ENCODE measurements around the gene ALDH1L2. TPM values are rescaled to one million over a fixed set of nuclear protein-coding genes. Genes with fewer than 3 reads are reported as not detected.
A peak's percentile ranks its signal among the peaks of the same experiment; 100 is the strongest.

The ALDH1L2 gene
- total RNA-seq, 4 donors from 2014 or later = 0.95 to 4.0 (median 1.7) TPM

DNA sequence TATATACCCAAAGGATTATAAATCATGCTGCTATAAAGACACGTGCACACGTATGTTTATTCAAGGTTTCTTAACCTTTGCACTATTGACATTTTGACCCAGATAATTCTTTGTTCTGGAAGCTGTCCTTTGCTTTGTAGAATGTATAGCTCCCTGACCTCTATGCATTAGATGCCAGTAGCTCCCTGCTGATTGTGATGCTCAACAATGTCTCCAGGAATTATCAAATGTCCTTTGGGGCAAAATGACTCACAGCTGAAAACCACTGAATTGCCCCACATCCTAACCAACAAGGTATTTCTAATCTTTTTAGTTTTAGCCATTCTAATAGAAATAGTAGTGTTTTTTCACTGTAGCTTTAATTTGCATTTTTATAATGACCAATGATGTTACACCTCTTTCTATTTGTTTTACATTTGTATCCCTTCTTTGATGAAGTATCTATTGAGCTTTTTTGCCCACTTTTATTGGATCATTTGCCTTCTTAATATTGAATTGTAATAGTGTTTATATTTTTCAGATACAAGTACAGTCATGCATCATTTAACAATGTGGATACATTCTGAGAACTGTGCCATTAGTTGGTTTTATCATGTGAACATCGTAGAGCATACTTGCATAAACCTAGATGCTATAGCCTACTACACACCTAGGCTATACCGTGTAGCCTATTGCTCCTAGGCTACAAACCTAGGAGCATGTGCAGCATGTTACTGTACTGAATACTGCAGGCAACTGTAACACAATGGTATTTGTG, 108.5 kb downstream of the ALDH1L2 start:
- H3K9me3 ChIP-seq = no peaks in the 10 kb centered on the region
- no peaks in the 10 kb centered on the region for H3K36me3 ChIP-seq
- no peaks in the 10 kb centered on the region for H3K4me1 ChIP-seq
- DNase-seq (no peak), ATAC-seq (no peak)
- intact Hi-C loops (cut with DNase I; ENCODE audit: low total_unique reads) = no loop called here
- no peak overlapping the region for H3K4me3 ChIP-seq
- in situ Hi-C loops (cut with MboI; ENCODE audit: low sequenced_read_pairs in 4 of 4) = no loop called here
- no peak for TF ChIP-seq POLR2A (IDR thresholded peaks at IDR 0.05)
- TF ChIP-seq CTCF (IDR thresholded peaks at IDR 0.05 in 4 of 5, conservative IDR thresholded peaks at IDR 0.05 in 1 of 5) = no peak
- no peak overlapping the region for H3K27ac ChIP-seq
- H3K27me3 ChIP-seq = no peaks in the 10 kb centered on the region

GRCh38 chr12:104974626-104975290, 109.5 kb downstream of the ALDH1L2 start:
- intact Hi-C loops (cut with DNase I; ENCODE audit: low total_unique reads) = no loop called here
- no peaks in the 10 kb centered on the region for H3K27me3 ChIP-seq
- in situ Hi-C loops (cut with MboI; ENCODE audit: low sequenced_read_pairs in 4 of 4) = no loop called here
- ATAC-seq = peak in 1 of 2 donors; percentile 36
- no peaks in the 10 kb centered on the region for H3K9me3 ChIP-seq
- H3K36me3 ChIP-seq = no peaks in the 10 kb centered on the region
- no peak overlapping the region for H3K27ac ChIP-seq
- H3K4me3 ChIP-seq = no peak overlapping the region
- no peaks in the 10 kb centered on the region for H3K4me1 ChIP-seq
- DNase-seq = peak in 1 of 2 donors; percentile 17
- no peak for TF ChIP-seq CTCF (IDR thresholded peaks at IDR 0.05 in 4 of 5, conservative IDR thresholded peaks at IDR 0.05 in 1 of 5)
- no peak for TF ChIP-seq POLR2A (IDR thresholded peaks at IDR 0.05)

- H3K27ac ChIP-seq = no peak overlapping the region
- H3K27me3 ChIP-seq = no peaks in the 10 kb centered on the region
- no peak for ATAC-seq
- no peak overlapping the region for H3K4me3 ChIP-seq
- H3K9me3 ChIP-seq = no peaks in the 10 kb centered on the region
- no peaks in the 10 kb centered on the region for H3K36me3 ChIP-seq
- TF ChIP-seq POLR2A (IDR thresholded peaks at IDR 0.05) (no peak), CTCF (IDR thresholded peaks at IDR 0.05 in 4 of 5, conservative IDR thresholded peaks at IDR 0.05 in 1 of 5) (no peak)
- no peak for DNase-seq
- in situ Hi-C loops (cut with MboI; ENCODE audit: low sequenced_read_pairs in 4 of 4) (no loop called here), intact Hi-C loops (cut with DNase I; ENCODE audit: low total_unique reads) (no loop called here)
- H3K4me1 ChIP-seq = no peaks in the 10 kb centered on the region
Observed at GRCh38 chr12:104973250-104973649, 111.0 kb downstream of the ALDH1L2 start.

DNA sequence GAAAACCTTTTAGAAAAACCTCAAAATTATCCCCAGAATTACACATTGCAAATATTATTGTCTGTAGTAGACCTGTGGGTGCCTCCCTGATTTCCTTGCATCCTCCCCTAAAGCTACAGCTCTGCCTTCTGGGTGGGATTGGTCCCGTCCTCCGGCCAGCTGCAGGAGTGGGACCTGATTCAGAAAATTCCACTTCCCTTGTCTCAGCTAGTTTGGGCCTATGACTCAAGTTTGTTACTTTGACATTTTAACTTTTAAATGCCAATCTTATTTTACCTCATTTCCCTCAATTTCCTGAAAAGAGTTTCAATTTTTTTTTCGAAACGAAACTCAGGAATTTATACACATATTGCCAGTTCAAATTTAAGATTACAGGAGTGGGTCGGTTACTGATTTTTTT, 113.0 kb downstream of the ALDH1L2 start:
- intact Hi-C loops (cut with DNase I; ENCODE audit: low total_unique reads) = no loop called here
- DNase-seq (no peak), ATAC-seq (no peak)
- no peaks in the 10 kb centered on the region for H3K9me3 ChIP-seq
- no peak overlapping the region for H3K27ac ChIP-seq
- in situ Hi-C loops (cut with MboI; ENCODE audit: low sequenced_read_pairs in 4 of 4) = no loop called here
- no peak overlapping the region for H3K4me3 ChIP-seq
- no peaks in the 10 kb centered on the region for H3K4me1 ChIP-seq
- H3K36me3 ChIP-seq = no peaks in the 10 kb centered on the region
- H3K27me3 ChIP-seq = no peaks in the 10 kb centered on the region
- no peak for TF ChIP-seq POLR2A (IDR thresholded peaks at IDR 0.05)
- no peak for TF ChIP-seq CTCF (IDR thresholded peaks at IDR 0.05 in 4 of 5, conservative IDR thresholded peaks at IDR 0.05 in 1 of 5)

Other genes with a start within 250 kb of the ALDH1L2 start
- 1 to 10 TPM in 2 of 4 donors, under 1 TPM in 2; 0.35 to 4.5 (median 0.83) TPM for gene SLC41A2, start 126.2 kb downstream of the ALDH1L2 start, total RNA-seq
- 1 to 10 TPM; 2.5 to 5.0 (median 3.3) TPM for gene NOPCHAP1, start 98.1 kb downstream of the ALDH1L2 start, total RNA-seq
- 10 to 100 TPM; 23.6 to 53.2 (median 36.7) TPM for gene WASHC4, start 23.3 kb upstream of the ALDH1L2 start, total RNA-seq
- gene APPL2, start 151.7 kb upstream of the ALDH1L2 start, total RNA-seq = 10 to 100 TPM; 12.8 to 24.3 (median 19.8) TPM
- gene C12orf75, start 246.2 kb upstream of the ALDH1L2 start, total RNA-seq = 10 to 100 TPM in 3 of 4 donors, 1 to 10 TPM in 1; 4.3 to 73.0 (median 17.3) TPM

Data from gastrocnemius medialis (tissue), 4 donors.